PC-9 (cell line): Measurements from ENCODE around the gene ATP2B2. TPM values are rescaled to one million over a fixed set of nuclear protein-coding genes. Genes with fewer than 3 reads are reported as not detected.

ENCODE experiments used
- BruUV-seq: library from RNA; stranded (reverse); fragments of 400-500 nt; replicated peaks from 2 replicates; lab custom pipeline; 2021; lab: Mats Ljungman, UMichigan
- CTCF ChIA-PET: fragments of 300-600 bp; sonication (Branson Sonifier 250); formaldehyde crosslinking; loops from one replicate; lab custom pipeline; 2022; ENCODE audit warnings: antibody characterized with exemption; lab: Charles Lee
- POLR2A ChIA-PET: fragments of 300-600 bp; sonication (Branson Sonifier 250); formaldehyde crosslinking; loops from one replicate; lab custom pipeline; 2022; ENCODE audit warnings: antibody characterized with exemption; ENCODE audit not compliant: unreplicated experiment; lab: Charles Lee
- DNase-seq, 2 experiments: peaks; one replicate each; pipeline versions ENCODE4 v3.0.0 to v3.0.0-alpha.2; 2015 to 2022; ENCODE audit warnings: mixed read lengths in 1 of 2
- H2AFZ ChIP-seq: fragments of 200-600 bp; sonication (generic); 2 replicates; pipeline ENCODE4 v1.8.1; 2017; ENCODE audit warnings: antibody characterized with exemption
- H3F3A ChIP-seq: fragments of 200-600 bp; sonication (generic); 2 replicates; pipeline ENCODE4 v1.8.1; 2017; ENCODE audit warnings: antibody characterized with exemption, mild to moderate bottlenecking, low read depth; ENCODE audit not compliant: insufficient read depth
- H3K27ac ChIP-seq: fragments of 200-600 bp; sonication (generic); 2 replicates; pipeline ENCODE4 v1.6.1; 2016; ENCODE audit warnings: mixed run types
- H3K27me3 ChIP-seq: fragments of 200-600 bp; sonication (generic); 2 replicates; pipeline ENCODE4 v1.6.1; 2016; ENCODE audit warnings: low read depth, mixed run types; ENCODE audit not compliant: insufficient read depth
- H3K36me3 ChIP-seq: fragments of 200-600 bp; sonication (generic); 2 replicates; pipeline ENCODE4 v1.6.1; 2016; ENCODE audit warnings: low read depth, mixed run types
- H3K4me1 ChIP-seq: fragments of 200-600 bp; sonication (generic); replicated peaks from 2 replicates; pipeline ENCODE4 v1.6.1; 2016; ENCODE audit warnings: mixed run types; ENCODE audit not compliant: insufficient read depth
- H3K4me2 ChIP-seq: fragments of 200-600 bp; sonication (generic); 2 replicates; pipeline ENCODE4 v1.6.1; 2017; ENCODE audit warnings: mixed run types
- H3K4me3 ChIP-seq: fragments of 200-600 bp; sonication (generic); 2 replicates; pipeline ENCODE4 v1.6.1; 2016; ENCODE audit warnings: mixed run types
- H3K79me2 ChIP-seq: fragments of 200-600 bp; sonication (generic); 2 replicates; pipeline ENCODE4 v1.6.1; 2017; ENCODE audit warnings: low read depth, mixed run types
- H3K9me2 ChIP-seq: fragments of 200-600 bp; sonication (generic); 2 replicates; pipeline ENCODE4 v1.8.1; 2017; ENCODE audit warnings: mild to moderate bottlenecking; ENCODE audit not compliant: insufficient read depth
- H3K9me3 ChIP-seq: fragments of 200-600 bp; sonication (generic); 2 replicates; pipeline ENCODE4 v1.8.1; 2016; ENCODE audit warnings: low read depth; ENCODE audit not compliant: insufficient read depth
- H4K20me1 ChIP-seq: fragments of 200-600 bp; sonication (generic); 2 replicates; pipeline ENCODE4 v1.8.1; 2017; ENCODE audit not compliant: insufficient read depth
- CTCF ChIP-seq: fragments of 200-600 bp; sonication (generic); conservative IDR thresholded peaks from 2 replicates; pipeline ENCODE4 v1.6.1; 2017; ENCODE audit warnings: mixed run types, antibody characterized with exemption, mild to moderate bottlenecking, moderate library complexity
- EZH2 ChIP-seq: fragments of 200-600 bp; sonication (generic); IDR thresholded peaks from 2 replicates; pipeline ENCODE4 v1.8.0; 2017; ENCODE audit warnings: antibody characterized with exemption, low read depth
- intact Hi-C: fragments of 100-400 bp; cut with micrococcal nuclease; formaldehyde crosslinking; loops from one replicate; pipeline ENCODE4 v1.10.0; 2022; ENCODE audit not compliant: unreplicated experiment
- total RNA-seq: library from RNA; stranded (reverse); gene quantifications from 2 replicates; pipeline ENCODE4 v1.2.3, GENCODE V29; 2021

The ATP2B2 gene
- total RNA-seq, 1 experiment from 2014 or later = not detected

DNA sequence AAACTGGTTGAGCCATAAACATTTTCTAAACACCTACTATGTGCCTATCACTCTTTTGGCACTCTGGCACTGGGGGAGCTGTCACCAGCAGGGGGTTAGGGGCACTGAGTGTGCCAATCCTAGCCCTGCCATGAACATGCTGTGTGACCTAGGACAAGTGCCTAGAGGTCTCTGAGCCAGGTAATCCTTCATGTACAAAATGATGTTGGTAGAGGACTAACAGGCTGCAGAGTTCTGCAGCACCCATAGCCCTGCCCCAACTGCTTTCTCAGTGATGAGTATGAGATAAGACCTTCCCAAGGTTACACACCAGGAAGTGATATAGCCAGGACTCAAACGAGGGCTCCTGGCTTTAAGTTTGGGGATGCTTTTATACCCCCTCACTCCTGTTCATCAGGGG lies 99.6 kb downstream of the ATP2B2 start:
- ChIA-PET CTCF (no interaction called here), POLR2A (interaction anchor here (0.6 kb wide), 1 partner anchor 213 kb away, joined by 4 read pairs; no protein-coding TSS in a partner anchor)
- no peak for DNase-seq
- no TSS peak for BruUV-seq
- H4K20me1 ChIP-seq = 0 out of 2 replicates have a peak, but pooled peaks cover 2% of the 10 kb centered on the region
- peaks cover 59% of the 10 kb centered on the region for H3K27me3 ChIP-seq
- intact Hi-C loops = no loop called here
- no peak overlapping the region for H3K4me2 ChIP-seq
- H3F3A ChIP-seq = no peaks in the 10 kb centered on the region
- no peak for TF ChIP-seq CTCF
- no peak for TF ChIP-seq EZH2
- H2AFZ ChIP-seq = no peak overlapping the region
- no peaks in the 10 kb centered on the region for H3K36me3 ChIP-seq
- H3K27ac ChIP-seq = no peak overlapping the region
- no peaks in the 10 kb centered on the region for H3K4me1 ChIP-seq
- H3K9me2 ChIP-seq = no peaks in the 10 kb centered on the region
- no peaks in the 10 kb centered on the region for H3K79me2 ChIP-seq
- no peak overlapping the region for H3K4me3 ChIP-seq
- no peaks in the 10 kb centered on the region for H3K9me3 ChIP-seq

DNA sequence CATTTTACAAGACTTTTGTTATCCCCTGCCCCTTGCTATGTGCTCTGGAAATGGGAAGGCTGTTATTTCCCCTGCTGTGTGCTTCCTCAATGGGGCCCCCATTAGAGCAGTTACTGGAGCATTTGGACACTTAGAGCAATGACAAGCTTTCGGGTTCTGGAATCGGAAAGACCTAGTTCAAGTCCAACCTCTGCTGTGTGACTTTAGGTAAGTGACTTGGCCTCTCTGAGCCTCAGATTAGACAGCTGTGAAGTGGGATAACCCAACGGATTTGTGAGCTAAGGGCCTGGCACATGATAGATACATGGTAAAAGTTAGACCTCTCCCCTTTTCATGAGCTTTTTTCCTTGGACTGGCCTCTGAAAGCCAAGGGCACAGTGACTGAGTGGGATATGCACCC lies 100.5 kb downstream of the ATP2B2 start:
- DNase-seq = no peak
- no peak overlapping the region for H3K4me2 ChIP-seq
- POLR2A ChIA-PET = no interaction called here
- CTCF ChIA-PET = no interaction called here
- no peak overlapping the region for H2AFZ ChIP-seq
- H4K20me1 ChIP-seq = 0 out of 2 replicates have a peak, but pooled peaks cover 2% of the 10 kb centered on the region
- H3K9me2 ChIP-seq = no peaks in the 10 kb centered on the region
- intact Hi-C loops = no loop called here
- no peaks in the 10 kb centered on the region for H3K79me2 ChIP-seq
- H3K36me3 ChIP-seq = no peaks in the 10 kb centered on the region
- no peak for TF ChIP-seq EZH2
- TF ChIP-seq CTCF = no peak
- peaks cover 59% of the 10 kb centered on the region for H3K27me3 ChIP-seq
- BruUV-seq = no TSS peak
- H3K9me3 ChIP-seq = no peaks in the 10 kb centered on the region
- H3K4me3 ChIP-seq = no peak overlapping the region
- H3K4me1 ChIP-seq = no peaks in the 10 kb centered on the region
- H3K27ac ChIP-seq = no peak overlapping the region
- no peaks in the 10 kb centered on the region for H3F3A ChIP-seq

- TF ChIP-seq CTCF = no peak
- TF ChIP-seq EZH2 = no peak
- no peaks in the 10 kb centered on the region for H3F3A ChIP-seq
- H2AFZ ChIP-seq = no peak overlapping the region
- ChIA-PET POLR2A (no interaction called here), CTCF (no interaction called here)
- no peak for DNase-seq
- no TSS peak for BruUV-seq
- peaks cover 59% of the 10 kb centered on the region for H3K27me3 ChIP-seq
- no peaks in the 10 kb centered on the region for H3K36me3 ChIP-seq
- H4K20me1 ChIP-seq = 0 out of 2 replicates have a peak, but pooled peaks cover 2% of the 10 kb centered on the region
- no peaks in the 10 kb centered on the region for H3K79me2 ChIP-seq
- H3K27ac ChIP-seq = no peak overlapping the region
- H3K4me2 ChIP-seq = no peak overlapping the region
- H3K4me3 ChIP-seq = no peak overlapping the region
- H3K9me2 ChIP-seq = no peaks in the 10 kb centered on the region
- no peaks in the 10 kb centered on the region for H3K4me1 ChIP-seq
- intact Hi-C loops = no loop called here
- no peaks in the 10 kb centered on the region for H3K9me3 ChIP-seq
These were observed 101.0 kb downstream of the ATP2B2 start for GRCh38 chr3:10404377-10404776.
